ENCODE results near the gene PURA.

PURA gene

GRCh38 chr5:140169410-140169809 is 55.5 kb downstream of the PURA start:
- no peak overlapping the region for H3K27ac ChIP-seq (ENCODE audit: low read depth, low read length)
- peaks cover 6% of the 10 kb centered on the region; the same call in 1 of the 2 replicates for H3K27me3 ChIP-seq (ENCODE audit: control insufficient read depth, low read length)
- H3F3A ChIP-seq (ENCODE audit: control insufficient read depth, insufficient read depth) = peaks cover 7% of the 10 kb centered on the region
- H3K79me2 ChIP-seq (ENCODE audit: control insufficient read depth, low read length) = no peaks in the 10 kb centered on the region
- H3K9me3 ChIP-seq (ENCODE audit: control insufficient read depth, insufficient read depth, low read length) = no peaks in the 10 kb centered on the region
- no peak for TF ChIP-seq CTCF (IDR thresholded peaks at IDR 0.05; ENCODE audit: low read depth, low read length, poor library complexity, severe bottlenecking)
- TF ChIP-seq EZH2phosphoT487 (IDR thresholded peaks at IDR 0.05; ENCODE audit: borderline replicate concordance, low read length) = no peak
- no peak overlapping the region for H3K4me3 ChIP-seq (ENCODE audit: low read length)
- no peaks in the 10 kb centered on the region for H3K9me2 ChIP-seq (replicated peaks; ENCODE audit: control insufficient read depth, low read length)
- H3K4me1 ChIP-seq (ENCODE audit: control insufficient read depth, low read length) = peaks cover 8% of the 10 kb centered on the region
- H4K20me1 ChIP-seq (ENCODE audit: control insufficient read depth, insufficient read depth, low read depth, low read length) = no peaks in the 10 kb centered on the region
- H3K36me3 ChIP-seq (ENCODE audit: control insufficient read depth, low read length) = no peaks in the 10 kb centered on the region
- no peak overlapping the region for H3K4me2 ChIP-seq (ENCODE audit: low read length)

GRCh38 chr5:140172483-140172882 is 58.6 kb downstream of the PURA start:
- Histone ChIP-seq H3K9me3 (ENCODE audit: control insufficient read depth, insufficient read depth, low read length) (no peaks in the 10 kb centered on the region), H3K27ac (ENCODE audit: low read depth, low read length) (no peak overlapping the region), H3F3A (ENCODE audit: control insufficient read depth, insufficient read depth) (peaks cover 9% of the 10 kb centered on the region), H3K4me3 (ENCODE audit: low read length) (no peak overlapping the region), H3K79me2 (ENCODE audit: control insufficient read depth, low read length) (peaks cover 3% of the 10 kb centered on the region), H3K36me3 (ENCODE audit: control insufficient read depth, low read length) (no peaks in the 10 kb centered on the region), H3K4me2 (ENCODE audit: low read length) (no peak overlapping the region), H3K27me3 (ENCODE audit: control insufficient read depth, low read length) (peaks cover 2% of the 10 kb centered on the region; the same call in 1 of the 2 replicates), H3K4me1 (ENCODE audit: control insufficient read depth, low read length) (peaks cover 16% of the 10 kb centered on the region), H3K9me2 (replicated peaks; ENCODE audit: control insufficient read depth, low read length) (no peaks in the 10 kb centered on the region), H4K20me1 (ENCODE audit: control insufficient read depth, insufficient read depth, low read depth, low read length) (no peaks in the 10 kb centered on the region)
- TF ChIP-seq CTCF (IDR thresholded peaks at IDR 0.05; ENCODE audit: low read depth, low read length, poor library complexity, severe bottlenecking) (no peak), EZH2phosphoT487 (IDR thresholded peaks at IDR 0.05; ENCODE audit: borderline replicate concordance, low read length) (no peak)

GRCh38 chr5:140174014-140174413 is 60.1 kb downstream of the PURA start:
- Histone ChIP-seq H3K27ac (ENCODE audit: low read depth, low read length) (no peak overlapping the region), H3K79me2 (ENCODE audit: control insufficient read depth, low read length) (peaks cover 3% of the 10 kb centered on the region), H3K4me1 (ENCODE audit: control insufficient read depth, low read length) (peaks cover 10% of the 10 kb centered on the region), H3K4me3 (ENCODE audit: low read length) (no peak overlapping the region), H3K36me3 (ENCODE audit: control insufficient read depth, low read length) (no peaks in the 10 kb centered on the region), H3K4me2 (ENCODE audit: low read length) (no peak overlapping the region), H3K9me2 (replicated peaks; ENCODE audit: control insufficient read depth, low read length) (no peaks in the 10 kb centered on the region), H3F3A (ENCODE audit: control insufficient read depth, insufficient read depth) (peaks cover 9% of the 10 kb centered on the region), H3K9me3 (ENCODE audit: control insufficient read depth, insufficient read depth, low read length) (no peaks in the 10 kb centered on the region), H3K27me3 (ENCODE audit: control insufficient read depth, low read length) (peaks cover 2% of the 10 kb centered on the region; the same call in 1 of the 2 replicates), H4K20me1 (ENCODE audit: control insufficient read depth, insufficient read depth, low read depth, low read length) (no peaks in the 10 kb centered on the region)
- TF ChIP-seq CTCF (IDR thresholded peaks at IDR 0.05; ENCODE audit: low read depth, low read length, poor library complexity, severe bottlenecking) (no peak), EZH2phosphoT487 (IDR thresholded peaks at IDR 0.05; ENCODE audit: borderline replicate concordance, low read length) (no peak)

Measured in DOHH2 (cell line).